ENCODE measurements around the gene PTH. TPM values are rescaled to one million over a fixed set of nuclear protein-coding genes. Genes with fewer than 3 reads are reported as not detected.

PTH gene
- not detected for total RNA-seq

- no peak for TF ChIP-seq POLR2A (IDR thresholded peaks at IDR 0.05)
- no peak for TF ChIP-seq CTCF (IDR thresholded peaks at IDR 0.05)
- no peaks in the 10 kb centered on the region for H3K36me3 ChIP-seq
- no peak within 1 kb of the TSS for H3K4me3 ChIP-seq
- WGBS, 2 donors, result 68 to 74% methylated on average over 3 of the region's 3 CpGs
- H3K9me3 ChIP-seq, result no peaks in the 10 kb centered on the region
- no peak for DNase-seq
- peaks cover 0 to 10% (median 0%) of the 10 kb centered on the region in 4 donors for H3K27me3 ChIP-seq
- intact Hi-C loops (cut with DNase I), result no loop called here
- H3K27ac ChIP-seq, result no peak within 1 kb of the TSS
- no peaks in the 10 kb centered on the region for H3K4me1 ChIP-seq
These were observed at the start of gene PTH for GRCh38 chr11:13495929-13496328. PTH (minus strand) TSS chr11:13495997; CDS start chr11:13492855, 3,142 bp downstream.

- TF ChIP-seq POLR2A (IDR thresholded peaks at IDR 0.05), result no peak
- no peak for TF ChIP-seq CTCF (IDR thresholded peaks at IDR 0.05)
- intact Hi-C loops (cut with DNase I), result no loop called here
- Histone ChIP-seq H3K4me1 (no peaks in the 10 kb centered on the region), H3K4me3 (no peak overlapping the region), H3K27me3 (peaks cover 0 to 10% (median 0%) of the 10 kb centered on the region in 4 donors), H3K36me3 (no peaks in the 10 kb centered on the region), H3K9me3 (peaks cover 0 to 8% (median 8%) of the 10 kb centered on the region in 3 donors), H3K27ac (no peak overlapping the region)
- DNase-seq, result no peak
- WGBS, 2 donors, result 80% methylated on average over 1 of the region's 1 CpG; no CpG with 5 or more reads in 1 of the 2 donors
These were observed 42.2 kb upstream of the PTH start for GRCh38 chr11:13538044-13538443.

GRCh38 chr11:13535819-13536218, 40.0 kb upstream of the PTH start:
- no peak for TF ChIP-seq POLR2A (IDR thresholded peaks at IDR 0.05)
- TF ChIP-seq CTCF (IDR thresholded peaks at IDR 0.05), result no peak
- no peaks in the 10 kb centered on the region for H3K36me3 ChIP-seq
- no peak overlapping the region for H3K27ac ChIP-seq
- peaks cover 0 to 8% (median 8%) of the 10 kb centered on the region in 3 donors for H3K9me3 ChIP-seq
- DNase-seq, result no peak
- intact Hi-C loops (cut with DNase I), result no loop called here
- H3K4me1 ChIP-seq, result no peaks in the 10 kb centered on the region
- peaks cover 0 to 10% (median 0%) of the 10 kb centered on the region in 4 donors for H3K27me3 ChIP-seq
- no peak overlapping the region for H3K4me3 ChIP-seq
- WGBS, 2 donors, result 30 to 48% methylated on average over 2 of the region's 2 CpGs

- no peak for DNase-seq
- peaks cover 0 to 10% (median 0%) of the 10 kb centered on the region in 4 donors for H3K27me3 ChIP-seq
- no peak overlapping the region for H3K27ac ChIP-seq
- peaks cover 0 to 8% (median 8%) of the 10 kb centered on the region in 3 donors for H3K9me3 ChIP-seq
- no peak overlapping the region for H3K4me3 ChIP-seq
- TF ChIP-seq POLR2A (IDR thresholded peaks at IDR 0.05), result no peak
- no peak for TF ChIP-seq CTCF (IDR thresholded peaks at IDR 0.05)
- WGBS, 2 donors, result 50 to 55% methylated on average over 3 to 4 of the region's 7 CpGs
- H3K4me1 ChIP-seq, result no peaks in the 10 kb centered on the region
- H3K36me3 ChIP-seq, result no peaks in the 10 kb centered on the region
- intact Hi-C loops (cut with DNase I), result no loop called here
These were observed 38.6 kb upstream of the PTH start for GRCh38 chr11:13534358-13534757.

- no peak for TF ChIP-seq POLR2A (IDR thresholded peaks at IDR 0.05)
- TF ChIP-seq CTCF (IDR thresholded peaks at IDR 0.05), result no peak
- WGBS, 2 donors, result 55 to 60% methylated on average over 2 of the region's 2 CpGs
- H3K4me3 ChIP-seq, result no peak overlapping the region
These were observed 29.5 kb upstream of the PTH start for GRCh38 chr11:13525257-13525656.

More at GRCh38 chr11:13525257-13525656, 29.5 kb upstream of the PTH start:
- intact Hi-C loops (cut with DNase I), result no loop called here
- no peak for DNase-seq
- Histone ChIP-seq H3K9me3 (no peaks in the 10 kb centered on the region), H3K36me3 (no peaks in the 10 kb centered on the region), H3K4me1 (no peaks in the 10 kb centered on the region), H3K27ac (no peak overlapping the region), H3K27me3 (no peaks in the 10 kb centered on the region)
